Measurements from ENCODE around the gene CDK11A.
A peak's percentile ranks its signal among the peaks of the same experiment; 100 is the strongest.

The CDK11A gene

GRCh38 chr1:1724035-1724864 lies at the start of gene CDK11A:
Gene CDK11A, minus strand, starts transcription at chr1:1724357. Its CDS starts 1,539 bp downstream, at chr1:1722818.
- DNase-seq (ENCODE audit: low spot score) = peak; percentile 98

- no peak for DNase-seq (ENCODE audit: low spot score)
Observed at GRCh38 chr1:1773874-1774273, 49.7 kb upstream of the CDK11A start.

- no peak for DNase-seq (ENCODE audit: low spot score)
Observed at GRCh38 chr1:1771096-1771495, 46.9 kb upstream of the CDK11A start.

GRCh38 chr1:1770102-1770501 lies 45.9 kb upstream of the CDK11A start:
- no peak for DNase-seq (ENCODE audit: low spot score)

- DNase-seq (ENCODE audit: low spot score) = no peak
Observed at GRCh38 chr1:1768249-1768992, 44.3 kb upstream of the CDK11A start.

GRCh38 chr1:1764876-1765470 lies 40.8 kb upstream of the CDK11A start:
- no peak for DNase-seq (ENCODE audit: low spot score)

GRCh38 chr1:1763657-1764621 lies 39.8 kb upstream of the CDK11A start:
- DNase-seq (ENCODE audit: low spot score) = no peak

GRCh38 chr1:1761504-1762376 lies 37.6 kb upstream of the CDK11A start:
- DNase-seq (ENCODE audit: low spot score) = no peak

- no peak for DNase-seq (ENCODE audit: low spot score)
Observed at GRCh38 chr1:1760715-1761114, 36.6 kb upstream of the CDK11A start.

GRCh38 chr1:1760345-1760650 lies 36.1 kb upstream of the CDK11A start:
- no peak for DNase-seq (ENCODE audit: low spot score)

- DNase-seq (ENCODE audit: low spot score) = no peak
Observed at GRCh38 chr1:1759456-1760344, 35.5 kb upstream of the CDK11A start.

- DNase-seq (ENCODE audit: low spot score) = peak; percentile 76
Observed at GRCh38 chr1:1758692-1759455, 34.7 kb upstream of the CDK11A start.

- DNase-seq (ENCODE audit: low spot score) = no peak
Observed at GRCh38 chr1:1758059-1758621, 34.0 kb upstream of the CDK11A start.

- DNase-seq (ENCODE audit: low spot score) = no peak
Observed at GRCh38 chr1:1757422-1758058, 33.4 kb upstream of the CDK11A start.

GRCh38 chr1:1756661-1757421 lies 32.7 kb upstream of the CDK11A start:
- DNase-seq (ENCODE audit: low spot score) = no peak

DNA sequence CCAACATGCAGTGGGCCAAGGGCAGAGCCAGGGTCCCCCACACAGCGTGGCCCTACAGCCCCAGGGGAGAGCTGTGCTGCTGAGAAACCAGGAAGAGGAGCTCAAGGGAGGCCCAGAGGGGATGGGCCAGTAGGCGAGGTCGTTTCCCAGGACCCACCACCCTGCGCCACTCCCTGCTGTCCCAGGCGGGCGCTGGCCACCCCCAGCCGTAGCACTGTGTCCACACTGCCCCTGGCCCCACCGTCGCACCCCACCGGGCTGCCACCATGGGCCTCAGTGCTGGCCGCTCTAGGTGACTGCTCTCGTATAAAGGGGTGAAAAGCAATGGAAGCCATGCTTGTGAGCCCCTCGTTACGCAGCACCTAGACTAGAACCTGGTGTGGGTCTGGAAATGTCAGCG lies 31.7 kb upstream of the CDK11A start:
- DNase-seq (ENCODE audit: low spot score) = no peak

DNA sequence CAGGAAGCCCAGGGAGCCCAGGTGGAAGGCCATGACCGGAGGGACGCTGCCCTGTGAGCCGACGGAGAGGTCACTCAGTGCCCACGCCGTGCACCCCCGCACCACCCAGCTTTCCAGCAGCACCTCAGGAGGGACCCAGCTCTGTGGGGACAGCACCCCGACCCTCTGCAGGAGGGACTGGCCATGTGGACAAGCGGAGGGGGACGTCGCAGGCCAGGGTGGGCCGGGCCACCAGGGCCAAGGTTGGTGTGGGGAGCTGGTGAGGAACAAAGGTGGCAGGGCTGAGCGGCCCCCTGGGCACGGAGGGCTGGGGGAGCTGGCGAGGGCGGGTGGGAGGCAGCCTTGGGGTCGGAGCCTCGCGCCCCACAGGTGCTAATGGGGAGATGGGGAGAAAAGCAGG lies 31.3 kb upstream of the CDK11A start:
- no peak for DNase-seq (ENCODE audit: low spot score)

Data from hematopoietic multipotent progenitor cell treated with erythropoietin and hydrocortisone succinate and interleukin-3 and kit ligand, for 17 days (in vitro differentiated cells).